Liver (tissue), 3 donors: Measurements from ENCODE around the gene ABHD6.

ENCODE experiments used
- FOXA2 ChIP-seq: IDR thresholded peaks from 2 replicates; pipeline ENCODE4 v1.6.1; 2016; ENCODE audit warnings: antibody characterized with exemption
- JUND ChIP-seq, 2 donors: IDR thresholded peaks; 2 replicates each; pipeline ENCODE4 v1.6.1; 2016; ENCODE audit warnings: antibody characterized with exemption in 2 of 2
- NR2F2 ChIP-seq: IDR thresholded peaks from 2 replicates; pipeline ENCODE4 v1.6.1; 2016; ENCODE audit warnings: antibody characterized with exemption
- RAD21 ChIP-seq, 2 donors: IDR thresholded peaks; 2 replicates each; pipeline ENCODE4 v1.6.1; 2016; ENCODE audit warnings: antibody characterized with exemption in 2 of 2, mild to moderate bottlenecking in 2 of 2
- TAF1 ChIP-seq: conservative IDR thresholded peaks from 2 replicates; pipeline ENCODE4 v1.6.1; 2016; ENCODE audit warnings: antibody characterized with exemption, mild to moderate bottlenecking
- YY1 ChIP-seq: IDR thresholded peaks from 2 replicates; pipeline ENCODE4 v1.6.1; 2016; ENCODE audit warnings: antibody characterized with exemption, mild to moderate bottlenecking
- TF ChIP-seq, protein P1 (sequence below): fragments of 150-350 bp; IDR thresholded peaks from 2 replicates; pipeline ENCODE4 v1.5.1; 2017; ENCODE audit warnings: improper control_type of control experiment, low read depth, low read length; ENCODE audit not compliant: missing input control
- TF ChIP-seq, protein P2 (sequence below): IDR thresholded peaks from 2 replicates; pipeline ENCODE4 v1.6.1; 2016; ENCODE audit warnings: antibody characterized with exemption, mild to moderate bottlenecking
- TF ChIP-seq, protein P3 (sequence below): IDR thresholded peaks from 2 replicates; pipeline ENCODE4 v1.6.1; 2016; ENCODE audit warnings: antibody characterized with exemption
- TF ChIP-seq, protein P4 (sequence below): IDR thresholded peaks from 2 replicates; pipeline ENCODE4 v1.6.1; 2016; ENCODE audit warnings: antibody characterized with exemption
- TF ChIP-seq, protein P5 (sequence below): IDR thresholded peaks from 2 replicates; pipeline ENCODE4 v1.6.1; 2016; ENCODE audit warnings: antibody characterized with exemption
- donor health status: healthy.
- donor health status: healthy.

DNA sequence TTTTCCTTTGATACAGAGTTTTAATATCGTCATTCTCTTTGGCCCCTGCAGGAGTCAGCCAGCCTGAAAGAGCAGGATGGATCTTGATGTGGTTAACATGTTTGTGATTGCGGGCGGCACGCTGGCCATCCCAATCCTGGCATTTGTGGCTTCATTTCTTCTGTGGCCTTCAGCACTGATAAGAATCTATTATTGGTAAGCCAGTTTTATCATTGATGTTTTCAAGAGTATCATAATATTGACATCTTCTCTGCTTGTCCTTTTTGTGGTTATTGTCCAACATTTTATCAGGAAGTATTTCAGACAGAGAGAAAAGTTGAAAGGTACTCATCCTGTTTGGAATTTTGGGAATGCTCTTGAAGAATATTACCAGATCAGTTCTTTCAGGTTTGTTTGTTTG is 18.9 kb downstream of the ABHD6 start:
- TF ChIP-seq, protein P1, sequence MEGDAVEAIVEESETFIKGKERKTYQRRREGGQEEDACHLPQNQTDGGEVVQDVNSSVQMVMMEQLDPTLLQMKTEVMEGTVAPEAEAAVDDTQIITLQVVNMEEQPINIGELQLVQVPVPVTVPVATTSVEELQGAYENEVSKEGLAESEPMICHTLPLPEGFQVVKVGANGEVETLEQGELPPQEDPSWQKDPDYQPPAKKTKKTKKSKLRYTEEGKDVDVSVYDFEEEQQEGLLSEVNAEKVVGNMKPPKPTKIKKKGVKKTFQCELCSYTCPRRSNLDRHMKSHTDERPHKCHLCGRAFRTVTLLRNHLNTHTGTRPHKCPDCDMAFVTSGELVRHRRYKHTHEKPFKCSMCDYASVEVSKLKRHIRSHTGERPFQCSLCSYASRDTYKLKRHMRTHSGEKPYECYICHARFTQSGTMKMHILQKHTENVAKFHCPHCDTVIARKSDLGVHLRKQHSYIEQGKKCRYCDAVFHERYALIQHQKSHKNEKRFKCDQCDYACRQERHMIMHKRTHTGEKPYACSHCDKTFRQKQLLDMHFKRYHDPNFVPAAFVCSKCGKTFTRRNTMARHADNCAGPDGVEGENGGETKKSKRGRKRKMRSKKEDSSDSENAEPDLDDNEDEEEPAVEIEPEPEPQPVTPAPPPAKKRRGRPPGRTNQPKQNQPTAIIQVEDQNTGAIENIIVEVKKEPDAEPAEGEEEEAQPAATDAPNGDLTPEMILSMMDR = no peak
- no peak for TF ChIP-seq YY1
- TF ChIP-seq NR2F2 = no peak
- TF ChIP-seq TAF1 = no peak
- no peak for TF ChIP-seq FOXA2
- TF ChIP-seq, protein P2, sequence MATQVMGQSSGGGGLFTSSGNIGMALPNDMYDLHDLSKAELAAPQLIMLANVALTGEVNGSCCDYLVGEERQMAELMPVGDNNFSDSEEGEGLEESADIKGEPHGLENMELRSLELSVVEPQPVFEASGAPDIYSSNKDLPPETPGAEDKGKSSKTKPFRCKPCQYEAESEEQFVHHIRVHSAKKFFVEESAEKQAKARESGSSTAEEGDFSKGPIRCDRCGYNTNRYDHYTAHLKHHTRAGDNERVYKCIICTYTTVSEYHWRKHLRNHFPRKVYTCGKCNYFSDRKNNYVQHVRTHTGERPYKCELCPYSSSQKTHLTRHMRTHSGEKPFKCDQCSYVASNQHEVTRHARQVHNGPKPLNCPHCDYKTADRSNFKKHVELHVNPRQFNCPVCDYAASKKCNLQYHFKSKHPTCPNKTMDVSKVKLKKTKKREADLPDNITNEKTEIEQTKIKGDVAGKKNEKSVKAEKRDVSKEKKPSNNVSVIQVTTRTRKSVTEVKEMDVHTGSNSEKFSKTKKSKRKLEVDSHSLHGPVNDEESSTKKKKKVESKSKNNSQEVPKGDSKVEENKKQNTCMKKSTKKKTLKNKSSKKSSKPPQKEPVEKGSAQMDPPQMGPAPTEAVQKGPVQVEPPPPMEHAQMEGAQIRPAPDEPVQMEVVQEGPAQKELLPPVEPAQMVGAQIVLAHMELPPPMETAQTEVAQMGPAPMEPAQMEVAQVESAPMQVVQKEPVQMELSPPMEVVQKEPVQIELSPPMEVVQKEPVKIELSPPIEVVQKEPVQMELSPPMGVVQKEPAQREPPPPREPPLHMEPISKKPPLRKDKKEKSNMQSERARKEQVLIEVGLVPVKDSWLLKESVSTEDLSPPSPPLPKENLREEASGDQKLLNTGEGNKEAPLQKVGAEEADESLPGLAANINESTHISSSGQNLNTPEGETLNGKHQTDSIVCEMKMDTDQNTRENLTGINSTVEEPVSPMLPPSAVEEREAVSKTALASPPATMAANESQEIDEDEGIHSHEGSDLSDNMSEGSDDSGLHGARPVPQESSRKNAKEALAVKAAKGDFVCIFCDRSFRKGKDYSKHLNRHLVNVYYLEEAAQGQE = no peak
- TF ChIP-seq, protein P3, sequence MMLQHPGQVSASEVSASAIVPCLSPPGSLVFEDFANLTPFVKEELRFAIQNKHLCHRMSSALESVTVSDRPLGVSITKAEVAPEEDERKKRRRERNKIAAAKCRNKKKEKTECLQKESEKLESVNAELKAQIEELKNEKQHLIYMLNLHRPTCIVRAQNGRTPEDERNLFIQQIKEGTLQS = no peak
- no peak for TF ChIP-seq JUND (IDR thresholded peaks at IDR 0.05)
- TF ChIP-seq RAD21 (IDR thresholded peaks at IDR 0.05) = no peak
- TF ChIP-seq, protein P4, sequence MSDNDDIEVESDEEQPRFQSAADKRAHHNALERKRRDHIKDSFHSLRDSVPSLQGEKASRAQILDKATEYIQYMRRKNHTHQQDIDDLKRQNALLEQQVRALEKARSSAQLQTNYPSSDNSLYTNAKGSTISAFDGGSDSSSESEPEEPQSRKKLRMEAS = no peak
- TF ChIP-seq, protein P5, sequence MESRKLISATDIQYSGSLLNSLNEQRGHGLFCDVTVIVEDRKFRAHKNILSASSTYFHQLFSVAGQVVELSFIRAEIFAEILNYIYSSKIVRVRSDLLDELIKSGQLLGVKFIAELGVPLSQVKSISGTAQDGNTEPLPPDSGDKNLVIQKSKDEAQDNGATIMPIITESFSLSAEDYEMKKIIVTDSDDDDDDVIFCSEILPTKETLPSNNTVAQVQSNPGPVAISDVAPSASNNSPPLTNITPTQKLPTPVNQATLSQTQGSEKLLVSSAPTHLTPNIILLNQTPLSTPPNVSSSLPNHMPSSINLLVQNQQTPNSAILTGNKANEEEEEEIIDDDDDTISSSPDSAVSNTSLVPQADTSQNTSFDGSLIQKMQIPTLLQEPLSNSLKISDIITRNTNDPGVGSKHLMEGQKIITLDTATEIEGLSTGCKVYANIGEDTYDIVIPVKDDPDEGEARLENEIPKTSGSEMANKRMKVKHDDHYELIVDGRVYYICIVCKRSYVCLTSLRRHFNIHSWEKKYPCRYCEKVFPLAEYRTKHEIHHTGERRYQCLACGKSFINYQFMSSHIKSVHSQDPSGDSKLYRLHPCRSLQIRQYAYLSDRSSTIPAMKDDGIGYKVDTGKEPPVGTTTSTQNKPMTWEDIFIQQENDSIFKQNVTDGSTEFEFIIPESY = no peak
